Neural cell (in vitro differentiated cells): Measurements from ENCODE around the gene ATP13A3.

Source experiments
- EZH2 ChIP-seq: fragments of 200-600, 300-800 bp; shearing (Covaris generic), sonication (generic); IDR thresholded peaks from 2 replicates; pipeline ENCODE4 v1.6.1; 2014; ENCODE audit warnings: antibody characterized with exemption, low read length, borderline replicate concordance, mild to moderate bottlenecking; ENCODE audit not compliant: insufficient read depth, poor library complexity, severe bottlenecking
- POLR2AphosphoS5 ChIP-seq: IDR thresholded peaks from 2 replicates; pipeline ENCODE4 v1.6.1; 2012
- TF ChIP-seq, protein P1 (sequence below): fragments of 450-650 bp; IDR thresholded peaks from 2 replicates; pipeline ENCODE4 v1.5.1; 2014; ENCODE audit warnings: antibody characterized with exemption, mild to moderate bottlenecking, moderate library complexity; ENCODE audit not compliant: poor library complexity, severe bottlenecking

DNA sequence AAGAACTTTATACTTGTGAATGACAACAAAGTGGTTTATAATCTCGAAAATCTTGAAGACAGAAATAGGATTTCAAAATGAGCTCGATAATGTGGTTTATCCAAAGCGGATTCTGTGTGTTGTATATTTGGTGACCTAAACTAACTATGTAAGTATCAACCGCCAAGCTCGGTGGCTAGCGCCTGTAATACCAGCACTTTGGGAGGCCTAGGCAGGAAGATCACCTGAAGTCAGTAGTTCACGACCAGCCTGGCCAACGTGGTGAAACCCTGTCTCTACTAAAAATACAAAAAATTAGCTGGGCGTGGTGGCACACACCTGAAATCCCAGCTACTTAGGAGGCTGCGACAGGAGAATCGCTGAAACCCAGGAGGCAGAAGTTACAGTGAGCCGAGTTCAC is 2.2 kb downstream of the ATP13A3 start:
- TF ChIP-seq, protein P1, sequence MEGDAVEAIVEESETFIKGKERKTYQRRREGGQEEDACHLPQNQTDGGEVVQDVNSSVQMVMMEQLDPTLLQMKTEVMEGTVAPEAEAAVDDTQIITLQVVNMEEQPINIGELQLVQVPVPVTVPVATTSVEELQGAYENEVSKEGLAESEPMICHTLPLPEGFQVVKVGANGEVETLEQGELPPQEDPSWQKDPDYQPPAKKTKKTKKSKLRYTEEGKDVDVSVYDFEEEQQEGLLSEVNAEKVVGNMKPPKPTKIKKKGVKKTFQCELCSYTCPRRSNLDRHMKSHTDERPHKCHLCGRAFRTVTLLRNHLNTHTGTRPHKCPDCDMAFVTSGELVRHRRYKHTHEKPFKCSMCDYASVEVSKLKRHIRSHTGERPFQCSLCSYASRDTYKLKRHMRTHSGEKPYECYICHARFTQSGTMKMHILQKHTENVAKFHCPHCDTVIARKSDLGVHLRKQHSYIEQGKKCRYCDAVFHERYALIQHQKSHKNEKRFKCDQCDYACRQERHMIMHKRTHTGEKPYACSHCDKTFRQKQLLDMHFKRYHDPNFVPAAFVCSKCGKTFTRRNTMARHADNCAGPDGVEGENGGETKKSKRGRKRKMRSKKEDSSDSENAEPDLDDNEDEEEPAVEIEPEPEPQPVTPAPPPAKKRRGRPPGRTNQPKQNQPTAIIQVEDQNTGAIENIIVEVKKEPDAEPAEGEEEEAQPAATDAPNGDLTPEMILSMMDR, result no peak
- TF ChIP-seq POLR2AphosphoS5, result no peak
- no peak for TF ChIP-seq EZH2
